H1 (cell line): ENCODE measurements around the gene GSAP.

ENCODE experiments used
- BRCA1 ChIP-seq: IDR thresholded peaks from 2 replicates; pipeline ENCODE4 v1.6.1; 2012; ENCODE audit warnings: low read depth, low read length, improper control_type of control experiment
- CREB1 ChIP-seq: IDR thresholded peaks from 2 replicates; pipeline ENCODE4 v1.6.1; 2012; ENCODE audit warnings: inconsistent platforms
- CTBP2 ChIP-seq: IDR thresholded peaks from 2 replicates; pipeline ENCODE4 v1.7.0; 2011; ENCODE audit warnings: borderline replicate concordance, mild to moderate bottlenecking, moderate library complexity, mixed read lengths, low read length; ENCODE audit not compliant: insufficient read depth, insufficient read length
- EP300 ChIP-seq, 2 experiments: IDR thresholded peaks; 1 replicate in 1 of 2; 2 replicates in 1 of 2; pipeline ENCODE4 v1.6.1; 2011 to 2012; ENCODE audit warnings: low read depth in 2 of 2, low read length in 2 of 2, mild to moderate bottlenecking in 2 of 2, borderline replicate concordance in 1 of 2, inconsistent platforms in 1 of 2, moderate library complexity in 1 of 2
- EZH2 ChIP-seq: fragments of 200-600 bp; sonication (generic); IDR thresholded peaks from 2 replicates; pipeline ENCODE4 v1.7.1; 2012; ENCODE audit warnings: low read depth, mild to moderate bottlenecking, moderate library complexity, low read length, inconsistent platforms; ENCODE audit not compliant: severe bottlenecking
- GTF2F1 ChIP-seq: IDR thresholded peaks from 2 replicates; pipeline ENCODE4 v1.6.1; 2012; ENCODE audit warnings: low read depth, low read length, improper control_type of control experiment, borderline replicate concordance
- KDM5A ChIP-seq: fragments of 200-600 bp; IDR thresholded peaks from 2 replicates; pipeline ENCODE4 v1.7.1; 2012; ENCODE audit warnings: mild to moderate bottlenecking, low read length, inconsistent platforms, mixed read lengths
- NRF1 ChIP-seq: IDR thresholded peaks from 2 replicates; pipeline ENCODE4 v1.6.1; 2011; ENCODE audit warnings: mild to moderate bottlenecking, low read depth, low read length, improper control_type of control experiment
- POLR2A ChIP-seq, 2 experiments: IDR thresholded peaks; 1 replicate in 1 of 2; 2 replicates in 1 of 2; pipeline ENCODE4 v1.6.1; 2011; ENCODE audit warnings: low read depth in 2 of 2, low read length in 2 of 2, mild to moderate bottlenecking in 2 of 2; ENCODE audit errors: control extremely low read depth in 1 of 2
- RAD21 ChIP-seq, 2 experiments: IDR thresholded peaks in 1 of 2; conservative IDR thresholded peaks in 1 of 2; 2 replicates each; pipeline ENCODE4 v1.6.1; 2011; ENCODE audit warnings: low read depth in 2 of 2, low read length in 2 of 2, improper control_type of control experiment in 1 of 2, inconsistent platforms in 1 of 2, mild to moderate bottlenecking in 1 of 2, moderate library complexity in 1 of 2
- RFX5 ChIP-seq: IDR thresholded peaks from 2 replicates; pipeline ENCODE4 v1.6.1; 2011; ENCODE audit warnings: low read depth, low read length, improper control_type of control experiment, borderline replicate concordance
- SIX5 ChIP-seq: IDR thresholded peaks from 2 replicates; pipeline ENCODE4 v1.6.1; 2011; ENCODE audit warnings: mild to moderate bottlenecking, low read depth, low read length
- TF ChIP-seq, protein P1 (sequence below), 3 experiments: IDR thresholded peaks; 1 replicate in 2 of 3; 2 replicates in 1 of 3; pipeline versions ENCODE4 v1.5.1 to v1.6.1; 2011; ENCODE audit warnings: low read length in 3 of 3, mild to moderate bottlenecking in 3 of 3, inconsistent platforms in 2 of 3, low read depth in 1 of 3, moderate library complexity in 1 of 3; ENCODE audit not compliant: insufficient read depth in 1 of 3; ENCODE audit errors: control extremely low read depth in 1 of 3

DNA sequence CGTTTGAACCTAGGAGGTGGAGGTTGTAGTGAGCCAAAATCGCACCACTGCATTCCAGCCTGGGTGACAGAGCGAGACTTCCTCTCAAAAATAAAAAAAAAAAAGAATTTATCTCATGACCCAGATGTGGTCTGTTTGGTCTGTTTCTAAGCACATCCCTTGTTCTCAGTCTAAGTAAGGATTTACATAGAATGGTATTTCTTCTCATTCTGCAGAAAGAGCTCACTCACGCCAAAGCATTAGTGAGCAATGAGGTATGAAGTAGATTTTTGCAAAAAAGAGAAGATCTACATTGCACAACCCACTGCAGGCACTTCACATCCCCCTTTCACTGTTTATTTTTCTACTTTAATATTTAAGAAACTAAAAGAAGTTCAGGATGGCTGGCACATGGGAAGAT is 140.0 kb downstream of the GSAP start:
- TF ChIP-seq, protein P1, sequence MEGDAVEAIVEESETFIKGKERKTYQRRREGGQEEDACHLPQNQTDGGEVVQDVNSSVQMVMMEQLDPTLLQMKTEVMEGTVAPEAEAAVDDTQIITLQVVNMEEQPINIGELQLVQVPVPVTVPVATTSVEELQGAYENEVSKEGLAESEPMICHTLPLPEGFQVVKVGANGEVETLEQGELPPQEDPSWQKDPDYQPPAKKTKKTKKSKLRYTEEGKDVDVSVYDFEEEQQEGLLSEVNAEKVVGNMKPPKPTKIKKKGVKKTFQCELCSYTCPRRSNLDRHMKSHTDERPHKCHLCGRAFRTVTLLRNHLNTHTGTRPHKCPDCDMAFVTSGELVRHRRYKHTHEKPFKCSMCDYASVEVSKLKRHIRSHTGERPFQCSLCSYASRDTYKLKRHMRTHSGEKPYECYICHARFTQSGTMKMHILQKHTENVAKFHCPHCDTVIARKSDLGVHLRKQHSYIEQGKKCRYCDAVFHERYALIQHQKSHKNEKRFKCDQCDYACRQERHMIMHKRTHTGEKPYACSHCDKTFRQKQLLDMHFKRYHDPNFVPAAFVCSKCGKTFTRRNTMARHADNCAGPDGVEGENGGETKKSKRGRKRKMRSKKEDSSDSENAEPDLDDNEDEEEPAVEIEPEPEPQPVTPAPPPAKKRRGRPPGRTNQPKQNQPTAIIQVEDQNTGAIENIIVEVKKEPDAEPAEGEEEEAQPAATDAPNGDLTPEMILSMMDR (IDR thresholded peaks at IDR 0.05; ENCODE audit: control extremely low read depth in 1 of 3, insufficient read depth in 1 of 3, low read depth in 1 of 3, low read length in 3 of 3): no peak
- TF ChIP-seq KDM5A (no peak), POLR2A (IDR thresholded peaks at IDR 0.05; ENCODE audit: control extremely low read depth in 1 of 2, low read depth in 2 of 2, low read length in 2 of 2) (no peak), BRCA1 (no peak), GTF2F1 (no peak), CTBP2 (no peak), EZH2 (no peak), RAD21 (IDR thresholded peaks at IDR 0.05 in 1 of 2, conservative IDR thresholded peaks at IDR 0.05 in 1 of 2; ENCODE audit: low read depth in 2 of 2, low read length in 2 of 2) (no peak), RFX5 (no peak), CREB1 (no peak), SIX5 (no peak), EP300 (IDR thresholded peaks at IDR 0.05; ENCODE audit: borderline replicate concordance in 1 of 2, low read depth in 2 of 2, low read length in 2 of 2) (no peak), NRF1 (no peak)
